Dedifferentiated amniotic fluid mesenchymal stem cell (primary cell): ENCODE measurements around the gene PRPF31.
A peak's percentile ranks its signal among the peaks of the same experiment; 100 is the strongest.

Experiments
- DNase-seq: peaks from one replicate; pipeline ENCODE4 v3.0.0-alpha.2; 2016; ENCODE audit errors: extremely low spot score

The PRPF31 gene

GRCh38 chr19:54107876-54108490 lies 7.6 kb upstream of the PRPF31 start:
- DNase-seq = no peak

GRCh38 chr19:54108496-54108895 lies 7.1 kb upstream of the PRPF31 start:
- DNase-seq = no peak

- DNase-seq = no peak
These were observed 5.9 kb upstream of the PRPF31 start for GRCh38 chr19:54109651-54110050.

GRCh38 chr19:54114340-54115108 lies 1.0 kb upstream of the PRPF31 start:
- no peak for DNase-seq

- no peak for DNase-seq
These were observed 5.7 kb downstream of the PRPF31 start for GRCh38 chr19:54121259-54121658.

GRCh38 chr19:54123682-54124081 lies 8.1 kb downstream of the PRPF31 start:
- no peak for DNase-seq

GRCh38 chr19:54124393-54124792 lies 8.8 kb downstream of the PRPF31 start:
- DNase-seq = no peak

- DNase-seq = no peak
These were observed 10.2 kb downstream of the PRPF31 start for GRCh38 chr19:54125713-54126112.

- DNase-seq = no peak
These were observed 12.3 kb downstream of the PRPF31 start for GRCh38 chr19:54127688-54128440.

GRCh38 chr19:54128441-54128725 lies 12.8 kb downstream of the PRPF31 start:
- DNase-seq = no peak

- DNase-seq = no peak
These were observed 13.5 kb downstream of the PRPF31 start for GRCh38 chr19:54128796-54129616.

GRCh38 chr19:54129617-54129996 lies 14.1 kb downstream of the PRPF31 start:
- no peak for DNase-seq

GRCh38 chr19:54133312-54133956 lies 17.9 kb downstream of the PRPF31 start:
- DNase-seq = no peak

GRCh38 chr19:54133957-54134590 lies 18.5 kb downstream of the PRPF31 start:
- no peak for DNase-seq

- DNase-seq = no peak
These were observed 20.7 kb downstream of the PRPF31 start for GRCh38 chr19:54136086-54136863.

GRCh38 chr19:54136864-54137698 lies 21.5 kb downstream of the PRPF31 start:
- DNase-seq = peak; percentile 100

- no peak for DNase-seq
These were observed 22.3 kb downstream of the PRPF31 start, which contains the start of gene CNOT3 for GRCh38 chr19:54137699-54138488. Gene CNOT3 (plus strand): TSS chr19:54137762. CDS start chr19:54142979, 5,217 bp downstream.

- DNase-seq = no peak
These were observed 23.1 kb downstream of the PRPF31 start for GRCh38 chr19:54138489-54139256.
